Ishikawa (cell line): ENCODE data around the gene SORT1.

Experiments used
- TCF12 ChIP-seq: IDR thresholded peaks from 2 replicates; pipeline ENCODE4 v1.6.1; 2012; ENCODE audit warnings: low read depth
- TF ChIP-seq, protein P1 (sequence below): IDR thresholded peaks from 2 replicates; pipeline ENCODE4 v1.6.1; 2012; ENCODE audit warnings: low read depth, mild to moderate bottlenecking

DNA sequence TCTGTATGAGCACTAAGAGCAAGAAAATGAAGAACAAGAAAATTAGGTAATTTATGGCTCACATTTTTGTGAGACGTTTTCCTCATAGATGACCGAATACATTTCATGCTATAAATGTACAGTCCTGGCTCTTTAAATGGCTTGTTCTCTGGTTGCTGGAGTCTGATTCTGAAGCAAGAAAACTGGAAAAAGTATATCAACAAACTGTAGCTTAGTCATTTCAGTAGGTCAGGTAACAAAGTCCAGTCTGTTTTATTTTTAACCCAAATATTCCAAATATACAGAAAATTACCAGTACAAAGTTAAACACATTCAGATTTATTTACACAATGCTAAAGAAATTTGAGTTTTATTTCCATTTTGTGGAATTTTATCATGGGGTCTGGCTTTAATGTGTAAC, 88.4 kb downstream of the SORT1 start:
- no peak for TF ChIP-seq TCF12
- TF ChIP-seq, protein P1, sequence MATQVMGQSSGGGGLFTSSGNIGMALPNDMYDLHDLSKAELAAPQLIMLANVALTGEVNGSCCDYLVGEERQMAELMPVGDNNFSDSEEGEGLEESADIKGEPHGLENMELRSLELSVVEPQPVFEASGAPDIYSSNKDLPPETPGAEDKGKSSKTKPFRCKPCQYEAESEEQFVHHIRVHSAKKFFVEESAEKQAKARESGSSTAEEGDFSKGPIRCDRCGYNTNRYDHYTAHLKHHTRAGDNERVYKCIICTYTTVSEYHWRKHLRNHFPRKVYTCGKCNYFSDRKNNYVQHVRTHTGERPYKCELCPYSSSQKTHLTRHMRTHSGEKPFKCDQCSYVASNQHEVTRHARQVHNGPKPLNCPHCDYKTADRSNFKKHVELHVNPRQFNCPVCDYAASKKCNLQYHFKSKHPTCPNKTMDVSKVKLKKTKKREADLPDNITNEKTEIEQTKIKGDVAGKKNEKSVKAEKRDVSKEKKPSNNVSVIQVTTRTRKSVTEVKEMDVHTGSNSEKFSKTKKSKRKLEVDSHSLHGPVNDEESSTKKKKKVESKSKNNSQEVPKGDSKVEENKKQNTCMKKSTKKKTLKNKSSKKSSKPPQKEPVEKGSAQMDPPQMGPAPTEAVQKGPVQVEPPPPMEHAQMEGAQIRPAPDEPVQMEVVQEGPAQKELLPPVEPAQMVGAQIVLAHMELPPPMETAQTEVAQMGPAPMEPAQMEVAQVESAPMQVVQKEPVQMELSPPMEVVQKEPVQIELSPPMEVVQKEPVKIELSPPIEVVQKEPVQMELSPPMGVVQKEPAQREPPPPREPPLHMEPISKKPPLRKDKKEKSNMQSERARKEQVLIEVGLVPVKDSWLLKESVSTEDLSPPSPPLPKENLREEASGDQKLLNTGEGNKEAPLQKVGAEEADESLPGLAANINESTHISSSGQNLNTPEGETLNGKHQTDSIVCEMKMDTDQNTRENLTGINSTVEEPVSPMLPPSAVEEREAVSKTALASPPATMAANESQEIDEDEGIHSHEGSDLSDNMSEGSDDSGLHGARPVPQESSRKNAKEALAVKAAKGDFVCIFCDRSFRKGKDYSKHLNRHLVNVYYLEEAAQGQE, result no peak
